HCT116 (cell line): Measurements from ENCODE around the gene CUEDC2. TPM values are rescaled to one million over a fixed set of nuclear protein-coding genes. Genes with fewer than 3 reads are reported as not detected.

Experiments used
- ATAC-seq: fragments of 200-7000 bp; cut with Tn5 transposase; 2 replicates; pipeline ENCODE4 v1.9.1; 2020; ENCODE audit warnings: mild to moderate bottlenecking, moderate library complexity
- BruUV-seq: library from RNA; stranded (reverse); fragments of 400-500 nt; replicated peaks from 2 replicates; lab custom pipeline; 2021; lab: Mats Ljungman, UMichigan
- CTCF ChIA-PET: fragments of 300-600 bp; sonication (Branson Sonifier 250); formaldehyde crosslinking; loops from one replicate; lab custom pipeline; 2021; ENCODE audit warnings: antibody characterized with exemption; lab: Charles Lee
- POLR2A ChIA-PET: fragments of 300-600, 350-600 bp; sonication (Branson Sonifier 250); formaldehyde crosslinking; loops from one replicate; lab custom pipeline; 2021; ENCODE audit warnings: antibody characterized with exemption; lab: Charles Lee
- RAD21 ChIA-PET, 2 experiments: fragments of 300-600 bp; sonication (Branson Sonifier 250); formaldehyde crosslinking; loops; one replicate each; lab custom pipeline; 2023; ENCODE audit warnings: low total read pairs in 2 of 2; ENCODE audit not compliant: uncharacterized antibody in 2 of 2, unreplicated experiment in 2 of 2, low non-redundant PET in 1 of 2; lab: Charles Lee
- DNase-seq: peaks from one replicate; pipeline ENCODE4 v3.0.0-alpha.2; 2010; ENCODE audit warnings: low read depth, low spot score
- H2AFZ ChIP-seq: fragments of 200-600 bp; shearing (Covaris generic), sonication (generic); 2 replicates; pipeline ENCODE4 v1.6.1; 2017; ENCODE audit warnings: low read depth, mixed run types, mixed read lengths, antibody characterized with exemption, low read length; ENCODE audit not compliant: poor library complexity, severe bottlenecking
- H3K27ac ChIP-seq: 2 replicates; pipeline ENCODE4 v1.5.1; 2012; ENCODE audit warnings: low read depth, low read length
- H3K27me3 ChIP-seq: fragments of 200-600 bp; sonication (generic); 2 replicates; pipeline ENCODE4 v1.6.1; 2016; ENCODE audit warnings: mixed run types, low read length, mixed read lengths; ENCODE audit not compliant: insufficient read depth
- H3K36me3 ChIP-seq, 2 experiments: fragments of 200-500 bp in 1 of 2; fragments of 200-600 bp in 1 of 2; sonication (Bioruptor generic) in 1 of 2; sonication (generic) in 1 of 2; 2 replicates each; pipeline versions ENCODE4 v1.5.1 to v1.6.1; 2014 to 2016; ENCODE audit warnings: low read length in 2 of 2, inconsistent platforms in 1 of 2, mixed read lengths in 1 of 2, mixed run types in 1 of 2; ENCODE audit not compliant: insufficient read depth in 2 of 2, control insufficient read depth in 1 of 2
- H3K4me1 ChIP-seq, 2 experiments: fragments of 200-600 bp in 1 of 2; sonication (generic) in 1 of 2; 2 replicates each; pipeline versions ENCODE4 v1.5.1 to v1.6.1; 2012 to 2017; ENCODE audit warnings: low read length in 2 of 2, inconsistent platforms in 1 of 2, mild to moderate bottlenecking in 1 of 2, mixed read lengths in 1 of 2, mixed run types in 1 of 2, moderate library complexity in 1 of 2; ENCODE audit not compliant: insufficient read depth in 2 of 2, control insufficient read depth in 1 of 2
- H3K4me2 ChIP-seq: fragments of 200-600 bp; sonication (generic); 2 replicates; pipeline ENCODE4 v1.6.1; 2017; ENCODE audit warnings: mixed run types, low read length, mixed read lengths
- H3K4me3 ChIP-seq, 2 experiments: fragments of 200-600 bp in 1 of 2; sonication (generic) in 1 of 2; replicated peaks in 1 of 2; 2 replicates each; pipeline ENCODE4 v1.5.1; 2011 to 2016; ENCODE audit warnings: low read length in 2 of 2, control low read depth in 1 of 2, low read depth in 1 of 2, mild to moderate bottlenecking in 1 of 2, mixed read lengths in 1 of 2, mixed run types in 1 of 2
- H3K79me2 ChIP-seq: fragments of 200-600 bp; sonication (generic); 2 replicates; pipeline ENCODE4 v1.6.1; 2017; ENCODE audit warnings: mild to moderate bottlenecking, mixed run types, low read length, moderate library complexity, mixed read lengths; ENCODE audit not compliant: insufficient read depth
- H3K9ac ChIP-seq: fragments of 200-600 bp; sonication (generic); 2 replicates; pipeline ENCODE4 v1.6.1; 2016; ENCODE audit warnings: low read length, mixed read lengths
- H3K9me2 ChIP-seq: fragments of 200-600 bp; sonication (generic), shearing (Covaris generic); 2 replicates; pipeline ENCODE4 v1.6.1; 2017; ENCODE audit warnings: mixed run types, mild to moderate bottlenecking, moderate library complexity; ENCODE audit not compliant: insufficient read depth
- H3K9me3 ChIP-seq, 2 experiments: fragments of 200-500 bp in 1 of 2; fragments of 200-600 bp in 1 of 2; sonication (Bioruptor generic) in 1 of 2; sonication (generic) in 1 of 2; 2 replicates each; pipeline ENCODE4 v1.6.1; 2014 to 2017; ENCODE audit warnings: low read length in 2 of 2, mixed read lengths in 2 of 2, inconsistent platforms in 1 of 2, low read depth in 1 of 2, mild to moderate bottlenecking in 1 of 2, mixed run types in 1 of 2, moderate library complexity in 1 of 2; ENCODE audit not compliant: control insufficient read depth in 1 of 2, insufficient read depth in 1 of 2
- H4K20me1 ChIP-seq: fragments of 200-600 bp; sonication (generic), shearing (Covaris generic); 2 replicates; pipeline ENCODE4 v1.6.1; 2017; ENCODE audit warnings: mixed run types, mild to moderate bottlenecking, moderate library complexity; ENCODE audit not compliant: insufficient read depth
- EGR1 ChIP-seq: IDR thresholded peaks from 2 replicates; pipeline ENCODE4 v1.6.1; 2012; ENCODE audit warnings: low read depth
- EZH2 ChIP-seq: fragments of 200-600 bp; sonication (generic); IDR thresholded peaks from 2 replicates; pipeline ENCODE4 v1.6.1; 2017; ENCODE audit warnings: antibody characterized with exemption, mixed run types
- JUND ChIP-seq: IDR thresholded peaks from 2 replicates; pipeline ENCODE4 v1.6.1; 2012
- POLR2AphosphoS5 ChIP-seq: IDR thresholded peaks from 2 replicates; pipeline ENCODE4 v1.6.1; 2011; ENCODE audit warnings: mild to moderate bottlenecking, low read depth, low read length, moderate library complexity
- YY1 ChIP-seq: IDR thresholded peaks from 2 replicates; pipeline ENCODE4 v1.6.1; 2011; ENCODE audit warnings: low read length, low read depth, moderate library complexity, mild to moderate bottlenecking; ENCODE audit not compliant: insufficient replicate concordance; ENCODE audit errors: extremely low read depth
- ZFX ChIP-seq: fragments of 450-650 bp; IDR thresholded peaks from 2 replicates; pipeline ENCODE4 v1.6.1; 2017
- intact Hi-C: fragments of 100-400 bp; cut with micrococcal nuclease; formaldehyde crosslinking; loops from 2 replicates; pipeline ENCODE4 v1.10.0; 2022
- total RNA-seq: library from RNA; stranded (reverse); gene quantifications from one replicate; pipeline ENCODE4 v1.2.1, GENCODE V29; 2021; ENCODE audit not compliant: unreplicated experiment

CUEDC2 gene
- total RNA-seq, 1 experiment from 2014 or later = 96.7 TPM

DNA sequence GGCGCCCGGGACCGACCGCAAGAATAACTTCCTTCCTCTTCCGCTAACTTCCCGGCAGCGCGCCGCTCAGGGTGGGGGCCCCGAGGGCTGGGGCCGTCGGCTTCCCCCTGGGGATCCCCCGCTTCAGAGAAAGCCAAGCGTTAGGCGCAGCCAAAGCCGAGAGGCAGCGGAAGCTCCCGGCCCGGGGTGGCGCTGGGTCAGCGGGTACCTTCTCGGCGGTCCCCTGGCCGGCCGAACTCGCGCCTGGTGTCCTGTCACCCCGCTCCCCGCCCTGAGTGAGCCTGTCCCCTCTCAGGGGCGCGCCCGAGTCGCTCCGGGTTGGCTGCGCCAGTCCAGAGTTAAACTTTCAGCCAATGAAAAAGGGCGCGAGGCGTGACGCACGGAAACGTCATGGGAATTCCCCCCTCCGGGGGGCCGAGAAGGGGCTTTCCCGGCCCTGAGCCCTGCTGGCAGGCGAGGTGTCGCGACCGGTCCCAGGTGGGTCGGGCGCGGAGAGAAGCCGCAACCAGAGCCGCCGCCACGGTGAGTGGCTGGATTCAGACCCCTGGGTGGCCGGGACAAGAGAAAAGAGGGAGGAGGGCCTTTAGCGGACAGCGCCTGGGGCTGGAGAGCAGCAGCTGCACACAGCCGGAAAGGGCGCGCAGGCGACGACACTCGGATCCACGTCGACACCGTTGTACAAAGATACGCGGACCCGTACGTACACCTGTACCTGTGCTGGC lies 38.1 kb downstream of the CUEDC2 start:
- TF ChIP-seq POLR2AphosphoS5 = peak; percentile 74
- TF ChIP-seq EGR1 = no peak
- TF ChIP-seq EZH2 = no peak
- no peak for TF ChIP-seq JUND
- TF ChIP-seq ZFX = no peak
- TF ChIP-seq YY1 = peak; percentile 3
- peak overlapping the region; percentile 91 for H3K9ac ChIP-seq
- no peaks in the 10 kb centered on the region for H3K9me2 ChIP-seq
- H3K4me2 ChIP-seq = peak overlapping the region; percentile 99
- peak overlapping the region; percentile 47 for H2AFZ ChIP-seq
- peaks cover 6 to 11% of the 10 kb centered on the region in 2 experiments; a peak in 3 of 4 replicates for H3K36me3 ChIP-seq
- RAD21 ChIA-PET = interaction anchor here (0.9 to 2.2 kb wide), 3 partner anchors 27 to 225 kb away, joined by 3 to 7 read pairs (median 6); partner anchors contain the start of genes CUEDC2 (in 1 of the 2) and FBXL15 (in 1 of the 2)
- H3K27me3 ChIP-seq = no peaks in the 10 kb centered on the region
- no peaks in the 10 kb centered on the region for H4K20me1 ChIP-seq
- H3K27ac ChIP-seq = peak overlapping the region; percentile 77
- CTCF ChIA-PET = interaction anchor here (0.7 to 9.3 kb wide), 14 partner anchors 8 to 225 kb away, joined by 3 to 154 read pairs (median 12); partner anchors contain the start of genes ELOVL3 and FBXL15
- ATAC-seq (peak; percentile 88), DNase-seq (peak; percentile 95)
- peak overlapping the region; percentile 75 to 92 for H3K4me3 ChIP-seq
- POLR2A ChIA-PET = interaction anchor here (0.6 to 2.8 kb wide), 5 partner anchors 11 to 270 kb away, joined by 3 to 14 read pairs (median 9); no protein-coding TSS in a partner anchor
- intact Hi-C loops = loop anchor here (1.0 to 2.0 kb wide), 7 partner anchors 28 to 225 kb away; partner anchors contain the start of genes ACTR1A and C10orf95
- H3K4me1 ChIP-seq = peaks cover 16 to 58% of the 10 kb centered on the region in 2 experiments
- no peaks in the 10 kb centered on the region for H3K9me3 ChIP-seq
- BruUV-seq = no TSS peak
- H3K79me2 ChIP-seq = peaks cover 13% of the 10 kb centered on the region; the same call in 1 of the 2 replicates
